GM21529 (cell line): ENCODE results near the gene MAB21L1.

Experiments used
- ATAC-seq: cut with Tn5 transposase; IDR thresholded peaks from one replicate; pipeline ENCODE4 v1.9.1; 2021; ENCODE audit not compliant: unreplicated experiment

Gene MAB21L1

DNA sequence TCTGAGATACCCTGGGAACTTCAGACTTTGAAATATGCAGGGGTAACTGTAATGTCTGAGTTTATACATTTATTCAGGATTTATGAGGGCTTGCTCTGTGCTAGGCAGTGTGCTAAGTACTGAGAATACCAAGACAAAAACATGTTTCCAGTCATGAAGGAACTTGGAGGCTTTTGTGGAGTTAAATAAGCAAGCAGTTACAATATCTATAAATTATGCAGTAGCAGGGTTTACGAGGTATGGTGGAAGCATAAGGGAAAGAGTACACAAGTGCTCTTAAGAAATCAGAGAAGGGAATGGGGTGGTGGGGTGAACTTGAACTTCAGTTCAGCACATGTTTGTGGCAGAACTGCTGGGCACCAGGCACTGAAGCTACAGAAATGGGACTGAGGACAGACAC lies 28.0 kb downstream of the MAB21L1 start:
- ATAC-seq, result no peak
